ENCODE results near the gene ZNF428.
A peak's percentile ranks its signal among the peaks of the same experiment; 100 is the strongest.
"Not testable (repeated sequence)": the region's sequence is repeated elsewhere in the genome, so short reads cannot be mapped to it uniquely, and the experiment has no call there.

Gene ZNF428

GRCh38 chr19:43616306-43616705, 3.1 kb downstream of the ZNF428 start:
- DNase-seq, result no peak

DNA sequence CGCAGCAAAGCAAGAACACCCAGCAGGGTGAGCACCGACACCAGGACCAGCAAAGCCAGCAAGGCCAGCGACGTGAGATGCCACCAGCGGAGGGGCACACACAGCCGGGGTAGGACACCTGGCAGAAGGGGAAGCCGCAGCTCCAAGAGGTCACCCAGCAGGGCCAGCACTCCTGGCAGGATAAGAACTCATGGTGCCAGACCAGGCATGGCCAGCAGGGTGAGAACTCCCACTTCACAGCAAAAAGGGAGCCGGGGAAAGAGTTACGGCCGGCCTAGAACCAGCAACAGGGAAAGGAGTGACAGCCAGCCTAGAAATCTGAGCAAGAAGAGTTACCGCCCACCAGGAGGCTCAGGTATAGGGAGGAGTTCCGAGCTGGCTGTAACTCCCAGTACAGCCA, 7.1 kb downstream of the ZNF428 start:
- no peak for DNase-seq

- no peak for DNase-seq
Observed at GRCh38 chr19:43611788-43612187, 7.6 kb downstream of the ZNF428 start, which contains the start of gene SRRM5. SRRM5 (plus strand) TSS chr19:43612088; CDS start chr19:43612122, 34 bp downstream.

DNA sequence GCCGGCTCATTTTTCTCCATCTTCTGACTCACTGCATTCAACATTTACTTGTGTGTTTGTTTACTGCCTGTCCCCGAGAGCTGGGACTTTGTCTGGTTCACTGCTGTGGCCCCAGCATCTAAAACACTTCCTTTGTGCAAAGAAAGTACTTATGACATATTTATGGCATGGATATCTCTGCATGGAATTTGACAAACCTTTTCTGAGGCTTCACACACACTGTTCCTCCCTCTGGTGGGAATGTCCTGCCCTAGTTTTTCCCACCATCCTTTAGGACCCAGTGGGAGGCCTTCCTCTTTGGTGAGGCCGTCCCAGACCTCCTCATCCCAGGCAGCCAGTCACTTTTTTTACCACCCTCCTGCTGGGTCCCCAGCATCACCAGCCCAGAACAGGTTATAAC, 8.9 kb downstream of the ZNF428 start:
- no peak for DNase-seq

- DNase-seq, result no peak
Observed at GRCh38 chr19:43609872-43610271, 9.6 kb downstream of the ZNF428 start.

GRCh38 chr19:43607238-43608205, 11.9 kb downstream of the ZNF428 start:
- DNase-seq, result no peak

DNA sequence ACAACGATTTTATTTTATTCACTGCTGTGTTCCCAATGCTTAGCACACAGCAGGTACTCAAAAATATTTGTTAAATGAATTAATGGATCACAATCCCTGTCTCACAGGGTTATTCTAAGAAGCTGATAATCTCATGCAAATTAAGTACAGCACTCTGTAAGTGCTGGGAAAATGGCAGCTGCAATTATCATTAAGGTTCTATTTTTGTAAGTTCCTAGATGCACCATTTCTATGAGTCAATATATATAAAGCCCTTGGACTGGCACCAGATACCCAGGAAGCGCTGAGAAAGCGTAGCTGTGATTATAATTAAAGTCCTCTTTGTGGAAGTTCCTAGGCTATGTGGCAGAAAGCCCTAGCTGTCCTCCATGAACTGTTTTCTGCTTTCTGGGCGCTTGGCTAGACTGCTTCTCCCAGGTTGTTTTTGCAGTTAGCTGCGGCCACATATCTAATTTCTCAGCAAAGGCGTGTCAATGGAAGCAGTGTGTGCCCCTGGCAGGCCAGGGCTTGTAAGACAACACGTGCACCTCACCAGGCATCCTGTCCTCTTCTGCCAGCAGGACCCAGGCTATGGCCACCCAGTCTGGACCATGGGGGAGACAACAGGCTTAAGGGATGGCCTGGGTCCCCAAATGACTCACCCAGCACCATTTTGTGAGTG, 12.7 kb downstream of the ZNF428 start:
- no peak for DNase-seq

DNA sequence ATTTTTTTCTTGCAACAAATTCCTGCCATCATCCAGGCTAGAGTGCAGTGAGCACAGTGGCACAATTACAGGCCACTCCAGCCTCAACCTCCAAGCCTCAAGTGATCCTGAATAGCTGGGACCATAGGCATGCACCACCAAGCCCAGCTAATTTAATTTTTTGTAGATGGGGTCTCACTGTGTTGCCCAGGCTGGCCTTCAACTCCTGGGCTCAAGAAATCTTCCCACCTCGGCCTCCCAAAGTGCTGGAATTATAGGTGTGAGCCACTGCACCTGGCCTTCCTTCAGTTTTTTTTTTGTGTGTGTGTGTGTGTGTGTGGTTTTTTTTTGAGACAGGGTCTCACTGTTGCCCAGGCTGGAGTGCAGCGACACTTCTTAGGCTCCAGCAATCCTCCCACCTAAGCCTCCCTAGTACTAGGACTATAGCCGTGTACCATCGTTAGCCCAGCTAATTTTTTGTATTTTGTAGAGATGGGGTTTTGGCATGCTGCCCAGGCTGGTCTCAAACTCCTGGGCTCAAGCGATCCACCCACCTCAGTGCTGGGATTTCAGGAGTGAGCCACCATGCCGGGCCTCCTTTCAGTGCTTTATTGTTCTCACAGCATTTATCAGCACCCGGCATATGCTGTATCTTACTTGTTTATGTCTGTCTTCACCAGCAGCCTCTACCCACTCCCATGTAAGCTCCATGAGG, 13.4 kb downstream of the ZNF428 start:
- DNase-seq, result no peak

DNA sequence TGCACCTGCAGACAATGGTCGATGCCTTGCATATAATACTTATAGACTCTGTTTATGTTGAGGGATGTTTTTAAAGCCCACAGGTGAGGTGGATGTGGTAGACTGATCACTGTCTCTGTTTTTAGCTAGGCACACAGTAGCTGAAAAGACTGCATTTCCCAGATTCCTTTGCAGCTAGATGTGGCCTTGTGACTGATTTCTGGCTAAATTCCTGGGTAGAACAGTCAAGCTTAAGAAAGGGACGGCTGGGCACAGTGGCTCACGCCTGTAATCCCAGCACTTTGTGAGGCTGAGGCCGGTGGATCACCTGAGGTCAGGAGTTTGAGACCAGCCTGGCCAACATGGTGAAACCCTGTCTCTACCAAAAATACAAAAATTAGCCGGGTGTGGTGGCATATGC, 19.1 kb downstream of the ZNF428 start:
- not testable (repeated sequence) for DNase-seq

DNA sequence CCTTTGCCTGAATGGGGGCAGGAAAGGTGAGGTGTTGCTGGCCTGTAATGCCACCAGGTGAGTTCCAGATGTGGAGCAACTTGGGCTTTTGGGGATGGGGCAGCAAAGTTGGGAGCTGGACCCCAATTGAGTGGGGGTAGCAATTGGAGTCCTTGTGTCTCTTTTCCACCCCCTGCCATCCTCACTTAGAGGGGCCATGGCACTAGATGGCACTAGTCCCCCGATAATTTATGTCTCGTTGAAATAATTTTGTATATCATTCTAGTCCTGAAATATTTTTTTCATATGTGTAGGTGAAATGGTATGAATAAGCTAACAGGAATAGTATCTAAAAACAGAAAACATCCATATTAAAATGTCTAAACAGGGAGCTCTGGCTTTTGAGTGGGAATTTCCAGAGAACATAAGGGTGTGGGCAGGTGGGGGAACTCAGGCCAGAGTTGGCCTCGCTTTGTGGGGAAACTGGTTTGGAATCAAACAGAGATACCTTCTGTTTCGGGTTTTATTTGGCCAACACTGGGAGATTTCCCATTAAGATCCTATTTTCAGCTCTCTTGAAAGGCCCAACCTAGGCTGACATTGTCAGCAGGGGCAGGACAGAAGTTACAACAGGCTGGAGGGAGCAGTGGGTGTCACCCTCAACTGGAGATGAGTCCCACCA, 19.7 kb downstream of the ZNF428 start:
- no peak for DNase-seq

DNA sequence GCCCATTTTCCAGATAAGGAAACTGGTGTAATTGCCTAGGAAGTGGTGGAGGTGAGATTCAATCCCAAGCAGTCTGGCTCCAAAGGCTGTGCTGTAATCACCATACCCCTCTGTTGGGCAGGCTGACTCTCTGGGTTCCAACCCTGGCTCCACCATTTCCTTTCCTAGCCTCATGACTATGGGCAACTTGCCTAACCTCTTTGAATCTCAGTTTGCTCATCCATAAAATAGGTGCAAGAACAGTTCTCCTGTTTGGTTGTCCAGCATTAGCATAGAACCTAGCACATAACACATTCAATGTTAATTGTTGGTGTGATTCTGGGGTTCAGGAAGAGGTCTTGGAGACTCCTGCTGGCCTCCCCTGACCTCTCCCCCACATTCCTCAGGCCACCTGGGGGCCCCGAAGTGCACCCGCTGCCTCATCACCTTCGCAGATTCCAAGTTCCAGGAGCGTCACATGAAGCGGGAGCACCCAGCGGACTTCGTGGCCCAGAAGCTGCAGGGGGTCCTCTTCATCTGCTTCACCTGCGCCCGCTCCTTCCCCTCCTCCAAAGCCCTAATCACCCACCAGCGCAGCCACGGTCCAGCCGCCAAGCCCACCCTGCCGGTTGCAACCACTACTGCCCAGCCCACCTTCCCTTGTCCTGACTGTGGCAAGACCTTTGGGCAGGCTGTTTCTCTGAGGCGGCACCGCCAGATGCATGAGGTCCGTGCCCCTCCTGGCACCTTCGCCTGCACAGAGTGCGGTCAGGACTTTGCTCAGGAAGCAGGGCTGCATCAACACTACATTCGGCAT, 20.8 kb downstream of the ZNF428 start:
- DNase-seq, result no peak

DNA sequence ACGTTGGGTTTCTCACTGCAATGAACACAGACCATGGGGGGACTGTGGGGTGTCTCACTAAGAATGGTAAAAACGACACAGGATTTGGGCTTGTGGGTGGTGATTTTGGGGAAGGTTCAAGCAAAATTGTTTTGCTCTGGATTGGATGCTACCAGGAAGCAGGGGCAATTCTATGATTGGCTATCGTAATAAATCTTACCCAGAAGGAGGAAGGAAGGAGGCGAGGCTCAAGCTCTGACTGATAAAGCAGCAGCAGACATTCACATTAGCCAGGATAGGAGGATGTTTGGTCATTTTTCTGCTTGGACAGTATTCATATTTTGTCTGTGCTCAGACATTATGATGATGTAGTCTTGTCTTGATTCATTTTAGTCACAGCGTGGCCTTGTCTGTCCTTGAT, 21.6 kb downstream of the ZNF428 start:
- no peak for DNase-seq

GRCh38 chr19:43596842-43597461, 22.5 kb downstream of the ZNF428 start:
- DNase-seq, result no peak

DNA sequence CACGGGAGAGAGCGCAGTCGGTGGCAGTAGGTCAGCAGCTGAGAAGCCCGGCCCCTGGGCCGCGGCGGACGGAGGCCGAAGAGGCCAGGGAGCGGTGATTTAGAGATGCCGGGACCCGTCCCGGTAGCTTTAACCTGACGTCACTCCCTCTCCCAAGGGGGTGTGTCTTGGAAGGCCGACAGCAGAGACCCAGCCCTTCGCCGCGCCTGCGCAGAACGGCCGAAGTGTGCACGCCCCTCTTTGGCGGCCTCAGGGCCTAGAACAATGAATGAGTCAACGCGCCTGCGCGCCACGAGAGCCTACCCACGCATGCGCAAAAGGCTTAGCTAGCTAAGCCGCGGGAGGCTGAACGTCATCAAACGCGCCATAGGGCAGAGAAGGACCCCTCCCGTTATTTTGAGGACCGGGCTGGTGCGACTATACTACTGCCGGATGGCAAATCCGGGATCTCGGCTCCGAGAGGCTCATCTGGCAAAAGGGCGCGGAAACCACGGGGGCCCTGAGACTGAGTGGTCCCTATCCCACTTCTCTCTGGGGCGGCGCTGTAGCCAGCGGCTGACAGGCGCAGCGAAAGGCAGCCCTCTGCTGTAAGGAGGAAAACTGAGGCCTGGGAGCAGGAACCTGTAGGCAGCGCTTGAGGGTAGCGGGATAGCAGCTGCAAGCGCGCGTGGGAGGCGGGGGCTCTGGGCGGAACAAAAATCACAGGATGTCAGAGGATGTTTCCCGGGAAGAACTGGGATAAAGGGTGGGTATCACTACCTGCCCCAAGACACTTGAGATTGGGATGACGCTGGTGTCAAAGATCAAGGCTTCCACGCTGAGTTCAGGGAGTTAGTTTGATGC, 23.2 kb downstream of the ZNF428 start, which contains the start of the genes IRGQ and ZNF576:
Gene IRGQ (minus strand): TSS at position 136 of the 843 bp plus-strand sequence. CDS start 796 bp downstream, outside the sequence.
Gene ZNF576 (plus strand): TSS at position 597 of the 843 bp plus-strand sequence. CDS start 514 bp downstream, outside the sequence.
- peak; percentile 98 to 100 (median 99) for DNase-seq

- peak in 1 of 6 experiments; percentile 27 for DNase-seq
Observed at GRCh38 chr19:43595605-43595998, 23.8 kb downstream of the ZNF428 start.

DNA sequence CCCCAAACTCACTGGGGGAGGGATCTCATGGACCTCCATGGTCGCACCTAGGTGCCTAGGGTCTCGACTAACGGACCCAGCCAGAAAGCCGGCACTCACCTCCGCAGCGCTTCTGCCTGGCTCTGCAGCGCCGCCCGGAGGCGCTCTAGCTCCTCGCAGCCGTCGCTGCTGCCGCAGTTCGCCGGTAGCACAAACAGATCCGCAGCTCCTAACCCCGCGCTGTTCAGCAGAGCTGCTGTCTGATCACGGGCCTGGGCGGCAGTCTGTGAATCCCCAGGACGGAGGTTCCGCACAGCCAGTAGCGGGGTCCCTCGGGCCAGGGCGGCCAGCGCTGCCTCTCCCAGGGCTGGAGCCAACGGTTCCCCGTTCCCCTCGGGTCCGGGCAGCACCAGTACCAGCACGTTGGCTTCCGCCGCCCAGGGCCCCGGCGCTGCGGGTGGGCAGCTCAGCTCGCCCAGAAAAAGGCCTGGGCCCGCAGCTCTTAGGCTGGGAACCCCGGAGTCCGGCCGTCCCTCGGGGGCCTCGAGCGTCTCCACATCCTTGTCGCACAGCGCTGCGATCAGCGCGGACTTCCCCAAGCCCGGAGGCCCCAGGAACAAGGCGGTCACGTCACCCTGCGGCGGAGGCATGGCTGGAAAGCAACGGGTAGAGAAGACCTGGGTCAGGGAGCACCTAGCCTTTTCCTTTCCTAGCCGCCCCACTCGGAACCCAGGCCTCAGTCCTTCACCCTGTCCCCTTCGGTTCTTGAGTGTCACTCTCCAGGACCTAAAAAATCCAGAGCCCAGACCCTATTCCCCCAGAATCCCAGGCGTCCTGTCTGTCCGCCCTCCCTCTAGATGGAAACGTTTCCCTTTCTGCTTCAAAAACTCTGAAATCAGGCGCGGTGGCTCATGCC, 24.5 kb downstream of the ZNF428 start:
- DNase-seq, result peak; percentile 56 to 77 (median 68)

DNA sequence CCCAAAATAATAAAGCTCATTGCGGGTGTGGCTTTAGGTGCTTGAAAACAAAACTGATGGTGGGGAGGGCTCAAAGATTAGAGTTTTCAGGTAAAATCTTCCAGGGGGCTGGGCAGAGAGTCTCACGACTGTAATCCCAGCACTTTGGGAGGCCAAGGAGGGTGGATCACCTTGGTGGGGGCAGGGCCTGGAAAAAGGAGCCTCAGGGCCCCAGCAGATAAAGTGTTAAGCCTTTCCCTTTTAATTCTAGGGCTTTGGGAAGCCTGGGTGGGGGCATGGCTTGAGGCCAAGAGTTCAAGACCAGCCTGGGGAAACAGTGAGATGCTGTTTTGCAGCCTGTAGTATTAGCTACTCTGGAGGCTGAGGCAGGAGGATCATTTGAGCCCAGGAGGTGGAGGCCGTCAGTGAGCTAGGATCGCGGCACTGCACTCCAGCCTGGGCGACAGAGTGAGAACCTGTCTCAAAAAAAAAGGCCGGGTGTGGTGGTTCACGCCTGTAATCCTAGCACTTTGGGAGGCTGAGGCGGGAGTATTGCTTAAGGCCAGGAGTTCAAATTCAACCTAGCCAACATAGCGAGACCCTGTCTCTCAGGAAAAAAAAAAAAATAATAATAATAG, 25.2 kb downstream of the ZNF428 start:
- DNase-seq, result no peak

GRCh38 chr19:43592800-43593350, 26.6 kb downstream of the ZNF428 start:
- no peak for DNase-seq
